ENCODE results near the gene PTPRB. TPM values are rescaled to one million over a fixed set of nuclear protein-coding genes. Genes with fewer than 3 reads are reported as not detected.

The PTPRB gene
- total and polyA plus RNA-seq, 12 donors, result 13.6 to 49.0 (median 36.8) TPM

DNA sequence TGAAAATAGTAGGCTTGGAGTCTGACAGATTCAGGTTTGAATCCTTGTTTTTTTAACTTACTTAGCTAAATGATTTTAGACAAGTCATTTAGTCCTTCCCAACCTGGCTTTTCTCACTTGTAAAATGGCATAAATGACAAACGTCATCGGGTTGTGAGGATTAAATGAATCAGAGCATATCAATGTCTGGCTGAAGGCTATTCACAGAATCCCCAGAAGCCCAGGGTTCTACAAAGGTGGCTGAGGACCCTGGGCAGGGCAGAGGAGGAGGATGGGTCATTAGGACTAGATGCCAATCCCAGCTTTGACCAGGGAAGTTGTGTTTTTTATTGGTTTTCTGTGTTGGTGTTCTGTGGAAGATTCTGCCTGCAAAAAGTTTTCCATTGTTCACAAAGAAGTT lies 7.6 kb upstream of the PTPRB start:
- H3K27ac ChIP-seq, result peak overlapping the region in 7 of 10 donors; percentile 15 to 85 (median 59)
- H3K4me1 ChIP-seq, result peaks cover 6 to 73% (median 43%) of the 10 kb centered on the region in 9 donors
- TF ChIP-seq, protein P1, sequence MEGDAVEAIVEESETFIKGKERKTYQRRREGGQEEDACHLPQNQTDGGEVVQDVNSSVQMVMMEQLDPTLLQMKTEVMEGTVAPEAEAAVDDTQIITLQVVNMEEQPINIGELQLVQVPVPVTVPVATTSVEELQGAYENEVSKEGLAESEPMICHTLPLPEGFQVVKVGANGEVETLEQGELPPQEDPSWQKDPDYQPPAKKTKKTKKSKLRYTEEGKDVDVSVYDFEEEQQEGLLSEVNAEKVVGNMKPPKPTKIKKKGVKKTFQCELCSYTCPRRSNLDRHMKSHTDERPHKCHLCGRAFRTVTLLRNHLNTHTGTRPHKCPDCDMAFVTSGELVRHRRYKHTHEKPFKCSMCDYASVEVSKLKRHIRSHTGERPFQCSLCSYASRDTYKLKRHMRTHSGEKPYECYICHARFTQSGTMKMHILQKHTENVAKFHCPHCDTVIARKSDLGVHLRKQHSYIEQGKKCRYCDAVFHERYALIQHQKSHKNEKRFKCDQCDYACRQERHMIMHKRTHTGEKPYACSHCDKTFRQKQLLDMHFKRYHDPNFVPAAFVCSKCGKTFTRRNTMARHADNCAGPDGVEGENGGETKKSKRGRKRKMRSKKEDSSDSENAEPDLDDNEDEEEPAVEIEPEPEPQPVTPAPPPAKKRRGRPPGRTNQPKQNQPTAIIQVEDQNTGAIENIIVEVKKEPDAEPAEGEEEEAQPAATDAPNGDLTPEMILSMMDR (IDR thresholded peaks at IDR 0.05), result no peak

DNA sequence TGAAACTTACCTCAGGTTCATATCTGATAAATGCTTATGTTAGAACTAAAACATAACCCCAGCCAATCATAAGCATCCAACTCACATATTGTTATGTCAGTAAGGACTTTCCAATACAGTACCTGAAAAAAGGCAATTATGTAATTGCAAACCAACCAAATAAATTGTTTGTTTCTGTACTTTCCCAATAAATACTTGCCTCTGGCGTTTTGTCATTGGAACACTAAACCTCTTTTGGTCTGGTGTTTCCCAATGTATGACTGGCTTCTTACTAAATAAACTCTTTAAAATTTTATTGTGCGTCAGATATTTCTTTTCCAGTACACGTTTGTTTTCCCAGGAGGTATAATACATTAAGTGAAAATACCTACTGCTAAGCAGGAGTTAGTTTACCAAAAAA lies 6.7 kb upstream of the PTPRB start:
- Histone ChIP-seq H3K27ac (no peak overlapping the region), H3K27me3 (no peaks in the 10 kb centered on the region), H3K4me1 (peaks cover 6 to 76% (median 40%) of the 10 kb centered on the region in 9 donors), H3K36me3 (no peaks in the 10 kb centered on the region), H3K9me3 (no peaks in the 10 kb centered on the region), H3K4me3 (no peak overlapping the region)
- intact Hi-C loops (cut with DNase I), result loop anchor here in 2 of 10 donors (10.0 kb wide), 1 partner anchor 49 kb away; no protein-coding TSS in a partner anchor
- no peak for DNase-seq
- no peak for ATAC-seq
- TF ChIP-seq, protein P1 (IDR thresholded peaks at IDR 0.05), result no peak
- WGBS, 2 donors, result 87 to 88% methylated on average over 3 of the region's 3 CpGs

More for the DNA sequence above, 7.6 kb upstream of the PTPRB start:
- no peaks in the 10 kb centered on the region for H3K36me3 ChIP-seq
- DNase-seq (no peak), ATAC-seq (no peak)
- no peaks in the 10 kb centered on the region for H3K27me3 ChIP-seq
- 71 to 86% methylated on average over 2 of the region's 2 CpGs for WGBS, 2 donors
- H3K9me3 ChIP-seq, result no peaks in the 10 kb centered on the region
- intact Hi-C loops (cut with DNase I), result loop anchor here in 3 of 10 donors (5.0 to 10.0 kb wide), 4 partner anchors 33 to 77 kb away; no protein-coding TSS in a partner anchor
- H3K4me3 ChIP-seq, result no peak overlapping the region

DNA sequence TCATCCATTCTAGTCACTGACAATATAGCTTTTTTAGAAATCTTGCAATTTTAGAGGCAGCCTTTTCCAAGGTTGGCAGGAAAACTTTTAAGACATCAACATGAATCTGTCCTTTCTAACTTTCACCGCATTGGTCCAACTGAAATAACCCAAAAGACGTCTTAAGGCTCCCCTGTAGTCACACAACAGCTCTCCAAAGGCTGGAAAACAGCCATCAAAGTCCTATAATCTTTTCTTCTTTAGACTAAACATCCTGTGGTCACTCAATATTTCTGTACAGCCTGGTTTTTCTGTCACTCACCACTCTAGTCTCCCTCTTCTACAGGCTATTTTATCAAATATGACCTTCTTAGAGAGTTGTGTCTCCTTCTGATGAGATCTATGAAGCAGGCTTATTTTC lies 4.5 kb upstream of the PTPRB start:
- TF ChIP-seq, protein P1 (IDR thresholded peaks at IDR 0.05), result no peak
- Histone ChIP-seq H3K4me3 (no peak overlapping the region), H3K27me3 (no peaks in the 10 kb centered on the region), H3K9me3 (no peaks in the 10 kb centered on the region), H3K27ac (no peak overlapping the region), H3K36me3 (no peaks in the 10 kb centered on the region), H3K4me1 (peaks cover 4 to 64% (median 20%) of the 10 kb centered on the region in 9 donors)
- WGBS, 2 donors, result 79 to 83% methylated on average over 2 of the region's 2 CpGs
- intact Hi-C loops (cut with DNase I), result loop anchor here in 2 of 10 donors (10.0 kb wide), 1 partner anchor 47 kb away; no protein-coding TSS in a partner anchor
- ATAC-seq, result no peak
- no peak for DNase-seq

GRCh38 chr12:70640901-70641300 lies 3.7 kb upstream of the PTPRB start:
- Histone ChIP-seq H3K36me3 (no peaks in the 10 kb centered on the region), H3K9me3 (no peaks in the 10 kb centered on the region), H3K27me3 (no peaks in the 10 kb centered on the region), H3K4me3 (no peak overlapping the region), H3K27ac (no peak overlapping the region), H3K4me1 (peaks cover 0 to 56% (median 12%) of the 10 kb centered on the region in 9 donors)
- TF ChIP-seq, protein P1 (IDR thresholded peaks at IDR 0.05), result no peak
- intact Hi-C loops (cut with DNase I), result loop anchor here in 2 of 10 donors (10.0 kb wide), 1 partner anchor 46 kb away; no protein-coding TSS in a partner anchor
- ATAC-seq (no peak), DNase-seq (no peak)
- WGBS, 2 donors, result 78 to 81% methylated on average over 1 of the region's 1 CpG
